Smooth muscle cell (in vitro differentiated cells): ENCODE results near the gene CDC45. TPM values are rescaled to one million over a fixed set of nuclear protein-coding genes. Genes with fewer than 3 reads are reported as not detected.
A peak's percentile ranks its signal among the peaks of the same experiment; 100 is the strongest.

Experiments used
- DNase-seq: peaks from one replicate; lab custom pipeline; 2025; ENCODE audit not compliant: unreplicated experiment; lab: John Stamatoyannopoulos, UW
- H2AFZ ChIP-seq: fragments of 200-600 bp; sonication (generic); 2 replicates; pipeline ENCODE4 v1.6.0; 2016; ENCODE audit warnings: antibody characterized with exemption, low read depth, mild to moderate bottlenecking
- H3F3A ChIP-seq: fragments of 200-600 bp; sonication (generic); 2 replicates; pipeline ENCODE4 v1.6.0; 2017; ENCODE audit warnings: antibody characterized with exemption, low read depth
- H3K27ac ChIP-seq: fragments of 200-600 bp; sonication (generic); 2 replicates; pipeline ENCODE4 v1.5.1; 2016; ENCODE audit warnings: low read depth, mild to moderate bottlenecking
- H3K27me3 ChIP-seq: fragments of 200-600 bp; sonication (generic); 2 replicates; pipeline ENCODE4 v1.6.1; 2016; ENCODE audit warnings: low read depth, mild to moderate bottlenecking
- H3K36me3 ChIP-seq: fragments of 200-600 bp; sonication (generic); 2 replicates; pipeline ENCODE4 v1.5.1; 2016; ENCODE audit warnings: low read depth
- H3K4me1 ChIP-seq: fragments of 200-600 bp; sonication (generic); 2 replicates; pipeline ENCODE4 v1.5.1; 2016; ENCODE audit warnings: low read depth
- H3K4me2 ChIP-seq: fragments of 200-600 bp; sonication (generic); 2 replicates; pipeline ENCODE4 v1.6.0; 2016; ENCODE audit warnings: mild to moderate bottlenecking
- H3K4me3 ChIP-seq: fragments of 200-600 bp; sonication (generic); 2 replicates; pipeline ENCODE4 v1.5.1; 2016; ENCODE audit warnings: mild to moderate bottlenecking
- H3K79me2 ChIP-seq: fragments of 200-600 bp; sonication (generic); 2 replicates; pipeline ENCODE4 v1.6.0; 2016; ENCODE audit warnings: low read depth, mild to moderate bottlenecking
- H3K9ac ChIP-seq: fragments of 200-600 bp; sonication (generic); 2 replicates; pipeline ENCODE4 v1.6.0; 2016; ENCODE audit warnings: low read depth
- H3K9me3 ChIP-seq: fragments of 200-600 bp; sonication (generic); replicated peaks from 2 replicates; pipeline ENCODE4 v1.5.1; 2016; ENCODE audit warnings: low read depth
- H4K20me1 ChIP-seq: fragments of 200-600 bp; sonication (generic); 2 replicates; pipeline ENCODE4 v1.6.0; 2016; ENCODE audit warnings: low read depth
- WGBS: methylation state at CpG from one replicate; pipeline ENCODE4 v1.1.7; 2016; ENCODE audit warnings: low lambda C conversion rate; 5-methylcytosine and 5-hydroxymethylcytosine counted together
- polyA plus RNA-seq: library from polyadenylated mRNA; unstranded; fragments of >200 nt; fragmentation: Nextera tagmentation; extraction: Ambion mirVana; gene quantifications from 2 replicates; pipeline ENCODE4 v1.2.1, GENCODE V29; 2016
- total RNA-seq: library from RNA; depleted of rRNA; stranded (reverse); fragments of >200 nt; gene quantifications from 2 replicates; pipeline ENCODE4 v1.2.3, GENCODE V29; 2014
- TF ChIP-seq, protein P1 (sequence below): fragments of 200-600 bp; sonication (generic); IDR thresholded peaks from 2 replicates; pipeline ENCODE4 v1.5.1; 2017; ENCODE audit warnings: borderline replicate concordance, mild to moderate bottlenecking, antibody characterized with exemption; ENCODE audit not compliant: insufficient read depth, poor library complexity, severe bottlenecking

The CDC45 gene
- total and polyA plus RNA-seq, 2 experiments from 2014 or later: 9.3 to 13.7 TPM

DNA sequence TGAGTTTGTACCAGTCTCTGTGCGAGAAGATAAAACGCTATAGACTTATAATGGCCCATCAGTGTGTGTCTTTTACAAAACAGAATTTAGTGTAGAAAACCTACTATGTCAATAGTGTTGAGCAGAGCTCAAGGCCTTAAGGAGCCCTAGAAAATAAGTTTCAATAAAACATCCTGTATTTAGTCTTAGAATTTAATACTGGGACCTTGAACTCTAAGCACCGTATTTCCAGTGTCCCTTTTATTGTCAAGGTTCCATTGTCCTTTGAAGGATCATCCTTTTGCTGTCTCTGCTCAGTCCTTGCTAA lies 16.6 kb downstream of the CDC45 start:
- H3K9ac ChIP-seq: no peak overlapping the region
- no peak overlapping the region for H3K4me2 ChIP-seq
- H4K20me1 ChIP-seq: no peaks in the 10 kb centered on the region
- no peak overlapping the region for H3K4me3 ChIP-seq
- TF ChIP-seq, protein P1, sequence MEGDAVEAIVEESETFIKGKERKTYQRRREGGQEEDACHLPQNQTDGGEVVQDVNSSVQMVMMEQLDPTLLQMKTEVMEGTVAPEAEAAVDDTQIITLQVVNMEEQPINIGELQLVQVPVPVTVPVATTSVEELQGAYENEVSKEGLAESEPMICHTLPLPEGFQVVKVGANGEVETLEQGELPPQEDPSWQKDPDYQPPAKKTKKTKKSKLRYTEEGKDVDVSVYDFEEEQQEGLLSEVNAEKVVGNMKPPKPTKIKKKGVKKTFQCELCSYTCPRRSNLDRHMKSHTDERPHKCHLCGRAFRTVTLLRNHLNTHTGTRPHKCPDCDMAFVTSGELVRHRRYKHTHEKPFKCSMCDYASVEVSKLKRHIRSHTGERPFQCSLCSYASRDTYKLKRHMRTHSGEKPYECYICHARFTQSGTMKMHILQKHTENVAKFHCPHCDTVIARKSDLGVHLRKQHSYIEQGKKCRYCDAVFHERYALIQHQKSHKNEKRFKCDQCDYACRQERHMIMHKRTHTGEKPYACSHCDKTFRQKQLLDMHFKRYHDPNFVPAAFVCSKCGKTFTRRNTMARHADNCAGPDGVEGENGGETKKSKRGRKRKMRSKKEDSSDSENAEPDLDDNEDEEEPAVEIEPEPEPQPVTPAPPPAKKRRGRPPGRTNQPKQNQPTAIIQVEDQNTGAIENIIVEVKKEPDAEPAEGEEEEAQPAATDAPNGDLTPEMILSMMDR: no peak
- no peak overlapping the region for H3K27ac ChIP-seq
- 97% methylated on average over 3 of the region's 3 CpGs for WGBS
- H3K9me3 ChIP-seq: no peaks in the 10 kb centered on the region
- no peak overlapping the region for H2AFZ ChIP-seq
- H3K36me3 ChIP-seq: no peaks in the 10 kb centered on the region
- H3K27me3 ChIP-seq: no peaks in the 10 kb centered on the region
- no peaks in the 10 kb centered on the region for H3K4me1 ChIP-seq
- no peaks in the 10 kb centered on the region for H3F3A ChIP-seq
- no peaks in the 10 kb centered on the region for H3K79me2 ChIP-seq
- DNase-seq: no peak

GRCh38 chr22:19497245-19497644 lies 17.5 kb downstream of the CDC45 start:
- no peak overlapping the region for H3K4me3 ChIP-seq
- H3K9ac ChIP-seq: peak overlapping the region; percentile 48
- no peaks in the 10 kb centered on the region for H3K36me3 ChIP-seq
- TF ChIP-seq, protein P1: no peak
- H4K20me1 ChIP-seq: no peaks in the 10 kb centered on the region
- H3K79me2 ChIP-seq: no peaks in the 10 kb centered on the region
- no peaks in the 10 kb centered on the region for H3K27me3 ChIP-seq
- H3K9me3 ChIP-seq: no peaks in the 10 kb centered on the region
- WGBS: 54% methylated on average over 3 of the region's 3 CpGs
- no peak for DNase-seq
- peak overlapping the region; percentile 36 for H3K27ac ChIP-seq
- no peak overlapping the region for H3K4me2 ChIP-seq
- peak overlapping the region; percentile 62 for H2AFZ ChIP-seq
- no peaks in the 10 kb centered on the region for H3F3A ChIP-seq
- H3K4me1 ChIP-seq: no peaks in the 10 kb centered on the region

- TF ChIP-seq, protein P1: no peak
- Histone ChIP-seq H3K4me3 (no peak overlapping the region), H2AFZ (no peak overlapping the region), H3K4me2 (no peak overlapping the region), H3F3A (no peaks in the 10 kb centered on the region), H3K9ac (no peak overlapping the region), H3K4me1 (no peaks in the 10 kb centered on the region), H3K9me3 (no peaks in the 10 kb centered on the region), H3K27me3 (no peaks in the 10 kb centered on the region), H4K20me1 (no peaks in the 10 kb centered on the region), H3K27ac (no peak overlapping the region), H3K36me3 (no peaks in the 10 kb centered on the region), H3K79me2 (no peaks in the 10 kb centered on the region)
- 92% methylated on average over 7 of the region's 7 CpGs for WGBS
- DNase-seq: no peak
These were observed 18.6 kb downstream of the CDC45 start for GRCh38 chr22:19498154-19498865.

- no peaks in the 10 kb centered on the region for H3K27me3 ChIP-seq
- H3K27ac ChIP-seq: no peak overlapping the region
- H3F3A ChIP-seq: no peaks in the 10 kb centered on the region
- no peak overlapping the region for H2AFZ ChIP-seq
- no peaks in the 10 kb centered on the region for H3K4me1 ChIP-seq
- no peaks in the 10 kb centered on the region for H3K36me3 ChIP-seq
- no peak overlapping the region for H3K4me3 ChIP-seq
- no peak overlapping the region for H3K4me2 ChIP-seq
- H4K20me1 ChIP-seq: no peaks in the 10 kb centered on the region
- 98% methylated on average over 3 of the region's 3 CpGs for WGBS
- no peak overlapping the region for H3K9ac ChIP-seq
- H3K79me2 ChIP-seq: no peaks in the 10 kb centered on the region
- TF ChIP-seq, protein P1: no peak
- no peaks in the 10 kb centered on the region for H3K9me3 ChIP-seq
- no peak for DNase-seq
These were observed 19.1 kb downstream of the CDC45 start for GRCh38 chr22:19498866-19499190.
